ENCODE data around the gene PRKCZ.

DNA sequence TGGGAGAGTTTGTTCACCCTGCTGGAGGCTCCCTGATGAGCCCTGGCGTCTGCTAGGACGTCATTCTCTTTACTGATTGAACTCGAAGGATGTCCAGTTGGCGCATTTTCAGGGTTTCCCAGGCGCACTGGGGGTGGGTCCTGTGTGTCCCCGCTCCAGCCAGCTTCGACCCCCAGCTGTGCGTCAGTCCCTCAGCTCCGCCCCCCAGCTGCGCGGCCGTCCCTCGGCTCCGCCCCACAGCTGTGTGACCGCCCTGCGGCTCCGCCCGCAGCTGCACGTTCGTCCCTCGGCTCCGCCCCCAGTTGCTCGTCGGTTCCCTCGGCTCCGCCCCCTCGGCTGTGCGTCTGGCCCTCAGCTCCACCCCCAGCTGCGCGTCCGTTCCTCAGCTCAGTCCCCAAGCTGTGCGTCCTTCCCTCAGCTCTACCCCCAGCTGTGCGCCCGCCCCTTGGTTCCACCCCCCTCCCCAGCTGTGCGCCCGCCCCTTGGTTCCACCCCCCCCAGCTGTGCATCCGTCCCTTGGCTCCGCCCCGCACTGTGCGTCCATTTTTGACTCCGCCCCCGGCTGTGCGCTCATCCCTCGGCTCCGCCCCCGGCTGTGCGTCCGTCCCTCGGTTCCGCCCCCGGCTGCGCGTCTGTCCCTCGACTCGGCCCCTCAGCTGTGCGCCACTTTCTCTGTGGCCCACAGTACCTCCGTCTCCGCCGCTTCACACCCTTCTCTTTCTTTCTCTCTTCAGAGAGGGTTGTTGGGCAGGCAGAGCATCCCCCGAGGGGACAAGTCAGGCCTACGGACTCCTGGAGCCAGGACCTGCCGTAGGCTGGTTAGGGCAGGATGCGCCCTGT, 83.0 kb downstream of the PRKCZ start:
- TF ChIP-seq POLR2AphosphoS5 (IDR thresholded peaks at IDR 0.05; ENCODE audit: low read depth, low read length) (no peak), POLR2A (IDR thresholded peaks at IDR 0.05; ENCODE audit: low read depth, low read length) (no peak), SPI1 (IDR thresholded peaks at IDR 0.05; ENCODE audit: low read depth, low read length) (no peak), TAF1 (IDR thresholded peaks at IDR 0.05; ENCODE audit: low read depth, low read length) (no peak), POU2F2 (IDR thresholded peaks at IDR 0.05; ENCODE audit: low read depth, low read length) (no peak)
